Measurements from ENCODE around the gene MLXIP. TPM values are rescaled to one million over a fixed set of nuclear protein-coding genes. Genes with fewer than 3 reads are reported as not detected.

MLXIP gene
- polyA plus RNA-seq, 4 donors: 8.5 to 55.0 (median 30.5) TPM

- Histone ChIP-seq H3K4me3 (ENCODE audit: low read depth in 1 of 3, low read length in 3 of 3) (no peak overlapping the region), H3K27me3 (ENCODE audit: control insufficient read depth in 3 of 3, insufficient read depth in 3 of 3, low read length in 3 of 3) (no peaks in the 10 kb centered on the region), H3K27ac (ENCODE audit: low read depth in 1 of 3, low read length in 2 of 3) (peak overlapping the region in 1 of 3 donors; percentile 8), H3K9me3 (ENCODE audit: control insufficient read depth in 2 of 2, insufficient read depth in 1 of 2, low read depth in 1 of 2, low read length in 1 of 2) (no peaks in the 10 kb centered on the region), H3K4me1 (ENCODE audit: control insufficient read depth in 3 of 3, insufficient read depth in 2 of 3, low read depth in 1 of 3, low read length in 2 of 3) (peaks cover 2 to 30% (median 8%) of the 10 kb centered on the region in 3 donors), H3K36me3 (ENCODE audit: control insufficient read depth in 3 of 3, insufficient read depth in 2 of 3, low read depth in 1 of 3, low read length in 3 of 3) (peaks cover 12 to 62% (median 13%) of the 10 kb centered on the region in 3 donors)
- no peak for FAIRE-seq
- WGBS, 3 donors: 33 to 60% (median 39%) methylated on average over 13 of the region's 13 CpGs
- no peak for DNase-seq
Observed at GRCh38 chr12:122125452-122126341, 47.1 kb downstream of the MLXIP start.

GRCh38 chr12:122126342-122126635, 47.7 kb downstream of the MLXIP start:
- peaks cover 2 to 30% (median 8%) of the 10 kb centered on the region in 3 donors for H3K4me1 ChIP-seq (ENCODE audit: control insufficient read depth in 3 of 3, insufficient read depth in 2 of 3, low read depth in 1 of 3, low read length in 2 of 3)
- FAIRE-seq (no peak), DNase-seq (no peak)
- peaks cover 12 to 68% (median 13%) of the 10 kb centered on the region in 3 donors for H3K36me3 ChIP-seq (ENCODE audit: control insufficient read depth in 3 of 3, insufficient read depth in 2 of 3, low read depth in 1 of 3, low read length in 3 of 3)
- 33 to 59% (median 42%) methylated on average over 7 of the region's 7 CpGs for WGBS, 3 donors
- no peak overlapping the region for H3K4me3 ChIP-seq (ENCODE audit: low read depth in 1 of 3, low read length in 3 of 3)
- no peaks in the 10 kb centered on the region for H3K27me3 ChIP-seq (ENCODE audit: control insufficient read depth in 3 of 3, insufficient read depth in 3 of 3, low read length in 3 of 3)
- H3K9me3 ChIP-seq (ENCODE audit: control insufficient read depth in 2 of 2, insufficient read depth in 1 of 2, low read depth in 1 of 2, low read length in 1 of 2): no peaks in the 10 kb centered on the region
- H3K27ac ChIP-seq (ENCODE audit: low read depth in 1 of 3, low read length in 2 of 3): peak overlapping the region in 1 of 3 donors; percentile 8

GRCh38 chr12:122126713-122127597, 48.4 kb downstream of the MLXIP start:
- H3K4me3 ChIP-seq (ENCODE audit: low read depth in 1 of 3, low read length in 3 of 3): no peak overlapping the region
- FAIRE-seq (no peak), DNase-seq (peak in 1 of 2 donors; percentile 67)
- H3K4me1 ChIP-seq (ENCODE audit: control insufficient read depth in 3 of 3, insufficient read depth in 2 of 3, low read depth in 1 of 3, low read length in 2 of 3): peaks cover 2 to 30% (median 8%) of the 10 kb centered on the region in 3 donors
- H3K27me3 ChIP-seq (ENCODE audit: control insufficient read depth in 3 of 3, insufficient read depth in 3 of 3, low read length in 3 of 3): no peaks in the 10 kb centered on the region
- peaks cover 12 to 75% (median 13%) of the 10 kb centered on the region in 3 donors for H3K36me3 ChIP-seq (ENCODE audit: control insufficient read depth in 3 of 3, insufficient read depth in 2 of 3, low read depth in 1 of 3, low read length in 3 of 3)
- H3K9me3 ChIP-seq (ENCODE audit: control insufficient read depth in 2 of 2, insufficient read depth in 1 of 2, low read depth in 1 of 2, low read length in 1 of 2): no peaks in the 10 kb centered on the region
- WGBS, 3 donors: 41 to 68% (median 56%) methylated on average over 15 of the region's 15 CpGs
- H3K27ac ChIP-seq (ENCODE audit: low read depth in 1 of 3, low read length in 2 of 3): no peak overlapping the region

GRCh38 chr12:122127839-122128238, 49.3 kb downstream of the MLXIP start:
- Histone ChIP-seq H3K27me3 (ENCODE audit: control insufficient read depth in 3 of 3, insufficient read depth in 3 of 3, low read length in 3 of 3) (no peaks in the 10 kb centered on the region), H3K36me3 (ENCODE audit: control insufficient read depth in 3 of 3, insufficient read depth in 2 of 3, low read depth in 1 of 3, low read length in 3 of 3) (peaks cover 17 to 83% (median 18%) of the 10 kb centered on the region in 3 donors), H3K4me1 (ENCODE audit: control insufficient read depth in 3 of 3, insufficient read depth in 2 of 3, low read depth in 1 of 3, low read length in 2 of 3) (peaks cover 2 to 26% (median 8%) of the 10 kb centered on the region in 3 donors), H3K9me3 (ENCODE audit: control insufficient read depth in 2 of 2, insufficient read depth in 1 of 2, low read depth in 1 of 2, low read length in 1 of 2) (no peaks in the 10 kb centered on the region), H3K27ac (ENCODE audit: low read depth in 1 of 3, low read length in 2 of 3) (no peak overlapping the region), H3K4me3 (ENCODE audit: low read depth in 1 of 3, low read length in 3 of 3) (no peak overlapping the region)
- no peak for DNase-seq
- FAIRE-seq: no peak
- 72 to 87% (median 81%) methylated on average over 12 to 13 of the region's 13 CpGs for WGBS, 3 donors

- FAIRE-seq: no peak
- 67 to 79% (median 71%) methylated on average over 5 of the region's 5 CpGs for WGBS, 3 donors
- no peak for DNase-seq
- Histone ChIP-seq H3K36me3 (ENCODE audit: control insufficient read depth in 3 of 3, insufficient read depth in 2 of 3, low read depth in 1 of 3, low read length in 3 of 3) (peaks cover 22 to 87% (median 23%) of the 10 kb centered on the region in 3 donors), H3K9me3 (ENCODE audit: control insufficient read depth in 2 of 2, insufficient read depth in 1 of 2, low read depth in 1 of 2, low read length in 1 of 2) (no peaks in the 10 kb centered on the region), H3K4me1 (ENCODE audit: control insufficient read depth in 3 of 3, insufficient read depth in 2 of 3, low read depth in 1 of 3, low read length in 2 of 3) (peaks cover 0 to 19% (median 8%) of the 10 kb centered on the region in 3 donors), H3K4me3 (ENCODE audit: low read depth in 1 of 3, low read length in 3 of 3) (no peak overlapping the region), H3K27ac (ENCODE audit: low read depth in 1 of 3, low read length in 2 of 3) (no peak overlapping the region), H3K27me3 (ENCODE audit: control insufficient read depth in 3 of 3, insufficient read depth in 3 of 3, low read length in 3 of 3) (no peaks in the 10 kb centered on the region)
Observed at GRCh38 chr12:122128481-122128880, 49.9 kb downstream of the MLXIP start.

GRCh38 chr12:122129131-122129530, 50.6 kb downstream of the MLXIP start:
- Histone ChIP-seq H3K27ac (ENCODE audit: low read depth in 1 of 3, low read length in 2 of 3) (no peak overlapping the region), H3K4me1 (ENCODE audit: control insufficient read depth in 3 of 3, insufficient read depth in 2 of 3, low read depth in 1 of 3, low read length in 2 of 3) (peaks cover 0 to 16% (median 6%) of the 10 kb centered on the region in 3 donors), H3K27me3 (ENCODE audit: control insufficient read depth in 3 of 3, insufficient read depth in 3 of 3, low read length in 3 of 3) (no peaks in the 10 kb centered on the region), H3K9me3 (ENCODE audit: control insufficient read depth in 2 of 2, insufficient read depth in 1 of 2, low read depth in 1 of 2, low read length in 1 of 2) (no peaks in the 10 kb centered on the region), H3K36me3 (ENCODE audit: control insufficient read depth in 3 of 3, insufficient read depth in 2 of 3, low read depth in 1 of 3, low read length in 3 of 3) (peaks cover 22 to 90% (median 27%) of the 10 kb centered on the region in 3 donors), H3K4me3 (ENCODE audit: low read depth in 1 of 3, low read length in 3 of 3) (no peak overlapping the region)
- WGBS, 3 donors: 91 to 92% (median 91%) methylated on average over 13 of the region's 13 CpGs
- DNase-seq (no peak), FAIRE-seq (no peak)

- no peak for DNase-seq
- no peak overlapping the region for H3K27ac ChIP-seq (ENCODE audit: low read depth in 1 of 3, low read length in 2 of 3)
- H3K9me3 ChIP-seq (ENCODE audit: control insufficient read depth in 2 of 2, insufficient read depth in 1 of 2, low read depth in 1 of 2, low read length in 1 of 2): no peaks in the 10 kb centered on the region
- H3K4me3 ChIP-seq (ENCODE audit: low read depth in 1 of 3, low read length in 3 of 3): no peak overlapping the region
- WGBS, 3 donors: 78 to 83% (median 81%) methylated on average over 17 of the region's 17 CpGs
- peaks cover 0 to 16% (median 6%) of the 10 kb centered on the region in 3 donors for H3K4me1 ChIP-seq (ENCODE audit: control insufficient read depth in 3 of 3, insufficient read depth in 2 of 3, low read depth in 1 of 3, low read length in 2 of 3)
- FAIRE-seq: no peak
- no peaks in the 10 kb centered on the region for H3K27me3 ChIP-seq (ENCODE audit: control insufficient read depth in 3 of 3, insufficient read depth in 3 of 3, low read length in 3 of 3)
- peaks cover 22 to 97% (median 27%) of the 10 kb centered on the region in 3 donors for H3K36me3 ChIP-seq (ENCODE audit: control insufficient read depth in 3 of 3, insufficient read depth in 2 of 3, low read depth in 1 of 3, low read length in 3 of 3)
Observed at GRCh38 chr12:122130150-122130549, 51.6 kb downstream of the MLXIP start.

GRCh38 chr12:122133192-122133950, 54.8 kb downstream of the MLXIP start:
- DNase-seq: no peak
- H3K4me1 ChIP-seq (ENCODE audit: control insufficient read depth in 3 of 3, insufficient read depth in 2 of 3, low read depth in 1 of 3, low read length in 2 of 3): no peaks in the 10 kb centered on the region
- FAIRE-seq: no peak
- H3K27ac ChIP-seq (ENCODE audit: low read depth in 1 of 3, low read length in 2 of 3): no peak overlapping the region
- 73 to 76% (median 73%) methylated on average over 28 of the region's 28 CpGs for WGBS, 3 donors
- no peak overlapping the region for H3K4me3 ChIP-seq (ENCODE audit: low read depth in 1 of 3, low read length in 3 of 3)
- H3K9me3 ChIP-seq (ENCODE audit: control insufficient read depth in 2 of 2, insufficient read depth in 1 of 2, low read depth in 1 of 2, low read length in 1 of 2): no peaks in the 10 kb centered on the region
- H3K36me3 ChIP-seq (ENCODE audit: control insufficient read depth in 3 of 3, insufficient read depth in 2 of 3, low read depth in 1 of 3, low read length in 3 of 3): peaks cover 19 to 100% (median 27%) of the 10 kb centered on the region in 3 donors
- H3K27me3 ChIP-seq (ENCODE audit: control insufficient read depth in 3 of 3, insufficient read depth in 3 of 3, low read length in 3 of 3): no peaks in the 10 kb centered on the region
